GM21723 (cell line): ENCODE data around the gene MACROD2.

Experiments used
- ATAC-seq: cut with Tn5 transposase; IDR thresholded peaks from one replicate; pipeline ENCODE4 v1.9.1; 2021; ENCODE audit warnings: mild to moderate bottlenecking, moderate library complexity; ENCODE audit not compliant: unreplicated experiment

The MACROD2 gene

DNA sequence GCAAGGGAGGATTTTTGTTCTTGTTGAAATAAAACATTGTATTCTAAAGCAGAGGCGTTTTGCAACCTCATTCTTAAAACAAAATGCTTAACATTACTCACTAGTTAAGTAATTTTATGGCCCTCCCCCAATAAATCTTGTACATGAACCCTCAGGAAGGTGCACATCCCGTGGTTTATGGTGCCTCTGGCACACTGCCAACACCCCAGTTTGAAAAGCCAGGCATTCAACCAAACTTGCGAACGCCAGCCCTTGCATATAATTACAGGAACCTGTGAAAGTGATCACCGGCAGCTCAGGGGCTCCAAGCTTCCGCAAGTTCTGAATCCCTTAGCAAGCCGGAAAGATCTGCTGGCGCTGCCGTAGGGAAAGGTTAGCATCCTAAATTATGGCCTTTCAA is 1451.1 kb downstream of the MACROD2 start:
- no peak for ATAC-seq

DNA sequence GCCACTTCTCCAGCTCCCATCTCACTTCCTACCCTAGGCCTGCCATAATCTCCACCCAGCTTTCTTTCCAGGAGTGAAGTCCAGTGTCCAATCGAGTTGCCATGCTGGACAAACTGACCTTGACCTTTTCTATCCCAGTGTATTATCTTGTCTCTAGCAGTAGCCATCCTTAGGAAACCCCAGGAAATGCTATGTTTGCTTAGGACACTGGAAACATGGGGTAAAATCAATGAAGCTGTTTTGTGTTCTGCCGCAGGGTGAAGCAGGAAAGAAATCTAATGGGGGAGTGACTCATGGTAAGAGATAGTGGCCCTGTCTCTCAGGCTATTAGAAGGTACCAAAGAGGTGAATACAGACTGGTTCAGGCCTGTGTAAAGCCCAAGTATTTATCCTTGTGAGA is 1452.2 kb downstream of the MACROD2 start:
- no peak for ATAC-seq

DNA sequence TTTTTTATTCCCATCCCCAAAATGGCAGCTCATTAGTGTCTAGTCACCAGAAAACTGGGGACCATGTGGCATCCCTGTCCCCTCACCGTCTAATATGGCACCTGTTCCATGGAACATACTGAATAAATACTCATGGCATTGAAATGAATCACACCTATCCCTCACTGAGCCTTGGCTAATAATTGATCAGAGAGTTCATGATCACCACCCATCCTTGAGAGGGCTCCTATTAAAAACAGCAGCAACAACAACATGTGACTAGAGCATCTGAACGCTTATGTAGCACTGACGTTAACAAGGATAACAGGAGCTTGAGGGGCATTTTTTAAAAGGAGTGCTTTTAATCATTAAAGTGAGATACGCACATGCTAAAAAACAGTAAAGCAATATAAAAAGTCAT is 1453.7 kb downstream of the MACROD2 start:
- ATAC-seq, result no peak

DNA sequence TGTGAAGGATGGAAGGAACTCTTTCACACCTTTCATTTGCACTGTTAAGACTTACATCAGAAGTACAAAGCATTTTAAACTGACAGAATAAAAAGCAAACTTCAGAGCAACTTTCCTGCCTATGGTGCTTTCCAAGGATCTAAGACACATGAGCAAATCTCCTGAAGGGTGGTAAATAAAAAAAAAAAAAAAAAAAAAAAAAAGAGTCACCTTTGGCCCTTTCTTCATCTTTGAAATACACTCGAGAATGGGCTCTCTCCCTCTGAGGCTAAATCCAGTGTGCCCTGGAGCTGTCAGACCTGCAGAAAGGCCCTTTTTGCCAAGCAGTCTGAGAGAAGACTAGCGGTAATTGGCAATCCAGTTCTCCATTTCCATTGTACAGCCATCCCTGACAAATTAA is 1455.9 kb downstream of the MACROD2 start:
- ATAC-seq, result no peak

DNA sequence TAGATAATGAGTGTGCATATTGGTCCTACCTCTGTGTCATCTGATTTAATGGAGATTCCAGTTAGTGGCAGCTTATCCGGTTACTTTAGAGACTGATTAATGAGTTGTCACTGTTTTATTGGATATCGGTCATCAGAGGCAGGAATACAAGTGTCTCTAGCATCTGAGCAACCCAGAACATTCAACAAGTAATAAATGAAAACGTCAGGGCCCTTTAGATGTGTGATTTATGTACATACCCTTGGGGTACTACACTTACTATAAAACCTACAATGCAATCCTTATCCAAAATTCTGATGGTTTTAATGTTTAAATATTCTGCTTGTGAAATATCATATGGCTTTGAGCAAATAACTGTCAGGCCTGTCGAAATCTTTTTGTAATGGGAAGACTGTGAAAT is 1460.0 kb downstream of the MACROD2 start:
- ATAC-seq, result no peak

DNA sequence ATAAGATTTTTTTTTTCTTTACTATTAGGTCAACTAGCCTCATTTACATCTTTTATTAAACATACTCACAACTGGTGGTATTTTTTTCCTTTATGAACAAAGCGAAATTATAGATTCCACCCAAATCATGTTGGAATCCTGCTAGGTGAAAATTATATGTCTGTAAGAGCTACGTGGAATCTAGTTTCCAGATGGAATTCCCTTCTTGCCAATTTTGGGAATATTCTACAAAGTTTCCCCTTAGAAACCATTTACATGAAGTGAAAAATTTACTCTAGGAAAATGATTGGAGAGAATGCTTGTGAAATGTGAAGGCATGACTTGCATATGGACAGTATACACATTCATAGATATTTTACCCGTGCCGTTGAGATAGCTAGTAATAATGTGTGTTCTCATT is 1466.6 kb downstream of the MACROD2 start:
- ATAC-seq, result no peak

DNA sequence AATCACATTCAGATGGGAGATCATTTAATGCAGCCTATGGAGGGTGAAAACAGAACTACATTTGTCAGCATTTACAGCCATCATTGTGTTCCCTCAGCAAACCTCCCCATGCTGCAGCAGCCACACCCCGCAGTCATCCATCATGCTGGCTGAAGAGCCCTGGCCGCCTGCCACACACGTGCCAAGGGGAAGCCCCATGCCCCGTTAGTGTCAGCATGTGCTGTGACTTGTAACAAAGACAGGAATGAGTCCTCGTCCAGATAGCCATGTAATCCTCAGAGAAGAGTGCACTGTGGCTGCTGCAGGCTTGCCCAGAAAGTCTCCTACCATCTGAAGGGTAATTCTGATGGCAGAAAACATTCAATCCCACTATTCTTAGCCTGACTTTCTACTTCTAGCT is 1480.2 kb downstream of the MACROD2 start:
- no peak for ATAC-seq

DNA sequence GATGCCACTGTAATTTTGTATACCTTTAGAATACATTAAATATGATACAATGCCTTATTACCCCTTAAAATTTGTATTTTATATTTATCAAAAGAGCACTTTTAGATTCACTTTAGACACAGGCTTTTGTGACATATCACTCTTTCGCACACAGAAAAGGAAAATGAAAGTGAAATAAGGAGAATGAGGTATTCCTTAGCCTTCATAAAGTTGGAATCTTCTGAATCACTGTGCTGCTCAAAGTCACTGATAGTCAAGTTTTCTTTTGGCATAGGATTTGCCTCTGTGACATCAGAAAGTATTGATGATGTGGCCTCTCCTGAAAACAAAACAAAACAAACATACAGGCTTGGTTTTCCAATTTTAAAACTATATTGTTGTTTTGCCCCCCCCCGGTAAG is 1480.9 kb downstream of the MACROD2 start:
- no peak for ATAC-seq

DNA sequence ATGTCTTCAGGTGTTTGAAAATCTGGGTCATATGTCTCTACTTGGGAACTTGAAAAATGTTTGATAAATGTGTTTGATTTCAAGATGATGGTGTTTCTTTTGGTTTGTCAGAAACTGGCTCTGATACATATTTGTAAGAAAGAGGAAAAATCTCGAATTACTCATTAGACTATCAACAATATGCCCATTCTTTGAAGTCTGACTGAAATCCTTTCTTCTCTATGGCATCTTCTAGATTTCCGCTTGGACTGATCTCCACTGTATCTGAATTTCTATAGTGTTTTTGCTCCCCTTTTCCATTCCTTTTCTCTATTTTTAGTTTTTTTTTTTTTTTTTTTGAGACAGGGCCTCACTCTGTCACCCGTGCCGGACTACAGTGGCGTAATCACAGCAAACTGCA is 1481.5 kb downstream of the MACROD2 start:
- no peak for ATAC-seq

DNA sequence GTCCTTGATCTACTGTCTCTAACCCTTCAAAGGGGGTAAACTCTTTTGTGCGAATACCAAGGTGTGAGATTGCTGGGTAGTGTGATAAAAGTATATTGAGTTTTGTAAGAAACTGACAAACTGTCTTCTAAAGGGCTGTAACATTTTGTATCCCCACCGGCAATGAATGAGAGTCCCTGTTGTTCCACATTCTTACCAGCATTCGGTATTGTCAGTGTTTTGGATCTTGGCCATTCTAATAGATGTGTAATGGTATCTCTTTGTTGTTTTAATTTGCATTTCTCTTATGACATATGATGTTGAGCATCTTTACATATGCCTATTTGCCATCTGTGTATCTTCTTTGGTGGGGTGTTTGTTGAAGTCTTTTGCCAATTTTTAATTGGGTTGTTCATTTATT is 1487.2 kb downstream of the MACROD2 start:
- no peak for ATAC-seq

DNA sequence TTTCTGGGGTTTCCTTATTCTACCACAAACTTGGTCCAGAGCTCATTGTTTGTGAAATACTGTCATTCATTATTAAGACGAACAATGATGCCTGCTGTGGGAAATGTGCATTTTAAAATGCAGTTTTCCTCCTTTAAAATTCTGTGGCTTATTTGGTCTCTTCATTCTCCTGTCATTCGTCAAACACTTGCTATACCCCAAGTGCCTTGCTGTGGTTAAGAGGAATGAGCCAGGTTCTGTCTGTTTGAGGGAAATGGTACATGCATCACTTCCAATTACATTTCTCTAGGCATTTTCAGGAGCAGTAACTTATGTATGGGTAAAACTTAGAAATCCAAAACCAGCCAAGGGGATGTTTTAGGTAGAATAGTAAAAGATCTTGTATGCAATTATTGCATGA is 1490.2 kb downstream of the MACROD2 start:
- ATAC-seq, result no peak

DNA sequence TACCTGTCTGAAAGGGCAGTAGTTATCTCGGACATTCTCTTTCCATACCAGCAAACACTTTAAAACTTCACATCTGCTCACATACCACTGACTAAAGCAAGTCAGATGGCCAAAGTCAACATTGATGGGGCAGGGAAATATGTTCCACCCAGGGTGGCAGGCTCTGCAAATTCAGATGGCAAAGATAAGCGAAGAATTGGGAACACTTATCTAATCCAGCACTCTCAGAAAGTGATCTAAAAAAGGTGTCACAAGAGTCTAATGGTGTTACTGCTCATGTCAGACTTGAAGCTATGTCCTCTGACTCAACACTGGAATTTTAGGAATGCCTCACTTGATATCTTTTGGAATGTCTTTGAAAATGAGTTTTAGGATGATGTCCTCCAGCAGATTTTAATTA is 1491.7 kb downstream of the MACROD2 start:
- no peak for ATAC-seq

DNA sequence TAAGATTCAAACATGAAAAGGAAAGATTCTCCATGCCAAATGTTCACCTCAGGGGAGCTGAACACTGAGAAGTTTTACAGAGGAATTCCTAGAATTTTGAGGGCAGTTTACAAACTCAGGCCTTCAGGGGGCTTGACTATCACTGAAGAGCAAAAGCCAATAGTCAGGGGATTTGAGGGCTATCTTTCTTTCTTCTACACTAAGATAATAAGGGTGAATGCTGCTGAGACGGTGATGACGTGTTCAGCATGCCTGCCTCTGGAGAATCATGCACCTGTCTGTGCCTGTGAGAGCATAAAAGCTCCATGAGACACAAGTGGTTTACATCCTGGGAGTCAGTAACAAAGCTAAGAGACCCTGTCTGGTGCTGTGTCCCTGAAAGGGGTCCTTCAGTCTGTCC is 1492.4 kb downstream of the MACROD2 start:
- ATAC-seq, result no peak

DNA sequence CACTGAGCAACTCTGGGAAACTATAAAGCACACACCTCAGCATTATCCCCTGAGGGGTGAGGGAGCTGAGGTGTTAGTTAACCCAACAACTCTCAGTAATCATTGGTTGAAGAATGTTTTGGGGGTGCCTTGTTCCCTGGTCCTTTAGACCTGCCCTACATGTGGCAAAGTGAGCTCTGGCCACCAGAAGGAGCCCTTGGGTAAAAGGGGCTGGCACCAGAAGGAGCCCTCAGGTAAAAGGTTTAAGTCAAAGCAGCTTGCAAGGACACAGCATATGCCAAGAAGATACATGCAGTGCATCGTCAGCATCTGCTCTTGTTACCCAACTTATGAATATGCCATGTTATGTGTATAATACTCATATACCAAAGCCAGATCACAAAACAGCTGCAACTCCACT is 1496.3 kb downstream of the MACROD2 start:
- ATAC-seq, result no peak

DNA sequence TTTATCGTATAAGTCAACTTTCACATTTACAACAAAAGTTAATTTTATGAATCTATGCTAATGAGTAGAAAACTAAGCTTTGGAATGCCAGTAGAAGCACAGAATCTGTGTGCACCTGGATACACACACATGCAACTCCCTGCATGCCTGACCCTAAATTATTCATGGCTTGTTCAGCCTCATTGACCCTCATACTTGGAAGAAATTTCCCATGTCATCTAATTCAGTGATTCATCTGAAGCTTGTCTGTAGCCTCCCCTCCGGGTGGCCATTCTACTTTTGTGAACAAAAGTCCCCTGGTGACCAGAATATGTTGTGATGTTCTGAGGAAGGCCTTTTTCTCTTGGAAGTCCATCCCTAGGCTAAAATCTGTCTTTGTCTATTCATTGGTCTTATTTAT is 1499.5 kb downstream of the MACROD2 start:
- no peak for ATAC-seq

DNA sequence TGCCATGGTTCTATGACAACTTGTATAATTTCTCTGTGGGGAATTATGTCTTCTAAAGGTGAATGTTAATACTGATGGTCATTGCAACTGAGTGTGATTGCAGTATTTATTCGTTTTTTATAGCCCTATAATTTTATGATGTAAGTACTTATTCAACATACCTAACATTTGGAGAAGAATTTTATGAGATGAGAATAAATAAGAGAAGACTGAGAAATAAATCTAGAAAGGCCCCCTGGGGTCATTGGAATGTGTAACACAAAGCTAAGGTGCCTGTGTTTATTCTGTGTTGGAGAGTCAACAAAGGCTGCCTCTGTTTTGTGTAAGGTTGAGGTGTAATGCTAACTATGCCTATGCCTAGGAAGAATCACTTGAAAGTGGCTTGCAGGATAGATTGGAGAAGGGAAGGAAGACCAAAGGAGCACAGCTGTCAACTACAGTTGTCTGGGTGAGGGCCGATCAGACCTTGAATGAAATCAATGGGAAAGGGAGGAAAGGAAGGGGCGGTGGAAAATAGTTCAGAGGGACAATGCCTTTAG is 1501.3 kb downstream of the MACROD2 start:
- ATAC-seq, result no peak

DNA sequence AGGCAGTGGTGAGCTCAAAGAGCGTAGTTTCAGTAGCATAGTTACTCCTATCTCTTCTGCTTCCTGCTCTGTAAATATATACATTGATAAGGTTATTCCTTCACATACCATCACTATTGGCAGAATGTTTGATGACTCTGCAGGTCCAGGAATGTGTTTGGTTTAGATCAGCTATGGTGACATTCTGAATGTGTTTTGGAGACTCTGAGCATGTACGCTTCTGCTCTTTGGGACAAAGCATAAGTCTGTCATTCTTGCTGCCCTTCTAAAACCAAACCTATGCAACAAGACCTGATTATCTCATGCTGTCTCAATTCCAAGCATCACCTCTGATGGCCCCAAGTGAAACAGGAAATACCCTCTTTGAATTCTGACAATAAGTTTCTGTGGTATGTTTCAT is 1503.6 kb downstream of the MACROD2 start:
- no peak for ATAC-seq

DNA sequence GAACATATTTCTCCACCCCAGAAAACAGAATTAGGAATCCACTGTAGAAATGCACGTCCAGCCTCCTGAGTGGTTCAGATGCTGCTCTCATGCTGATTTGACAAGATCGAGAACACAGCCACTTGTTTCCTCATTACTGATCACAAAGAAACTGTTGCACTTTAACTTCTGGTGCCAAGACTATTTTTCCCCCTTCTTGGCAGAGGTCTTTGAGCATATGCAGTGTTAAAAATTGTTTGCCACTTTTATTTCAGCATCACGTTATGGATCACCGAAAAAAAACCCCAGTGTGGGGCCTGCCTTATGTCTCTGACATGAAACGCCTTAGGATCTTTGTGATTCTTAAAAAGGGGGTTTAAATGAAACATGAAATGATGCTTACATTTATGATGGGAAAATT is 1511.0 kb downstream of the MACROD2 start:
- ATAC-seq, result no peak

DNA sequence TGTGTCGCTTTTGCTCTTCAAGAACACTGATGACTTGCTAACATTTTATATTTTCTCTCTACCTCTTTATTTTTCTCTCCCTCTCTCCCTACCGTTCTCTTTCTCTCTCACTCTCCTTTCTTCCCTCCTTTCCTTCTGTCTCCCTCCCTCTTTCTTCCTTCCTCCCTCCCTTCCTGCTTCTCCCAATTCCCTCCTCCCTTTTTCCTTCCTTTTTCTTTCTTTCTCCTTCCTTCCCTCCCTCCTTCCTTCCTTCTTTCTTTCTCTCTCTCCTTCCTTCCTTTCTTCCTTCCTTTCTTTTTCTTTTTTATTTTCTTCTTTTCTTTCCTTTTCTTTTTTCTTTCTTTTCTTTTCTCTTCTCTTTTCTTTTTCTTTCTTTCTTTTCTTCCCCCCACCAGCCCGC is 1511.8 kb downstream of the MACROD2 start:
- no peak for ATAC-seq

DNA sequence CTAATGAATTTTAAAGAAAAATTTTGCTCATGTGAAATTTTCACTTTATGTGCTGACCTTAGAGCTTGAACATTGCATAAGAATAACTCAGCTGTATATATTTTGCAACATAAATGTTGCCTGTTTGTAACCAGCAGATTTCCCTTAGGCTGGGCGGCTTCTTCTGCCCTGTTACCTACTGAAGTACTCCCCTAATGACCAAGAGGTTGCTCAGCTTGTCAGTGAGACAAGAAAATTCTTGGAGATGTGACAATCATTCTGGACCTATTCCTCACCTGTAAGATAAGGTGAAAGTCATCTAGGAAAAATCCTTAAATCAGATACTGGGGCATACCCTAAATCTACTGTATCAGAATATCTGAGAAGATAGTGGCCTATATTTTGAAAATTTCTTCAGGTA is 1516.2 kb downstream of the MACROD2 start:
- ATAC-seq, result no peak

DNA sequence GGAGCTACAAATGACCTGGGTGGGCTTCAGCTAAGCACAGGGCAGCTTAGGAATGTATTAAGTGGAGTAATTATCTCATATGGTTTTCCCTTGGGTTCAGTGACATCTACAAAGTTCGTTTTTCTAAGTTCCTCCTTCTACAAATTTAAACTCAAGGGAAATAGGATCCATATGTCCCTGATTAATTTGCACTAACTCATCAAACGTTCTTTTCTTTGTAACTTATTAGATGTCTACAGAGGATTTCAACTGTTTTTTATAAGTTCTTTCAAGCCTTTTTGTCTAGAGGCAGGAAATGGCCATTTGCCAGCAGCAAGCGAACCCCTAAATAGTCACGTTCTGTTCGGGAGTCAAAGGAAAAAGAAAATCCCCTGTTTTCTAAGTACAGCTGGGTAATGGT is 1517.6 kb downstream of the MACROD2 start:
- ATAC-seq, result no peak

DNA sequence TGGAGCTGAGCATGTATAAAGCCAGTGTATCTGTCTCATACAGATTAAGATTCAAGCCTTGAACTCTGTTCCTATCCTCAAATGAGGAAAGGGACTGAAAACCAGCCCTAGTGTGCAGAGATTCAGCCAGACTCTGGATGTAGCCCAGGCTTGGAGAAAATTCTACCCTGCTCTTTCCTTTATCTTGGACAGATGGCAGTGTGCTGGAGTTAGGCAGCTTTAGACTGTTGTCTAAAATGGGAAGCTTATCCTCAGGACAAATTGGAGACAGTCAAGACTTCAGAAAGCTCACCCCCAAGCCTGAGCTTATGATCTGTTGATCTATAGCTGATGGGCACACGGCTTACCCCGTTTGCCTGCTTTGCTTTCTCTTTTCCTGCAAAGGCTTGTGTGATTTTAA is 1520.4 kb downstream of the MACROD2 start:
- ATAC-seq, result no peak

DNA sequence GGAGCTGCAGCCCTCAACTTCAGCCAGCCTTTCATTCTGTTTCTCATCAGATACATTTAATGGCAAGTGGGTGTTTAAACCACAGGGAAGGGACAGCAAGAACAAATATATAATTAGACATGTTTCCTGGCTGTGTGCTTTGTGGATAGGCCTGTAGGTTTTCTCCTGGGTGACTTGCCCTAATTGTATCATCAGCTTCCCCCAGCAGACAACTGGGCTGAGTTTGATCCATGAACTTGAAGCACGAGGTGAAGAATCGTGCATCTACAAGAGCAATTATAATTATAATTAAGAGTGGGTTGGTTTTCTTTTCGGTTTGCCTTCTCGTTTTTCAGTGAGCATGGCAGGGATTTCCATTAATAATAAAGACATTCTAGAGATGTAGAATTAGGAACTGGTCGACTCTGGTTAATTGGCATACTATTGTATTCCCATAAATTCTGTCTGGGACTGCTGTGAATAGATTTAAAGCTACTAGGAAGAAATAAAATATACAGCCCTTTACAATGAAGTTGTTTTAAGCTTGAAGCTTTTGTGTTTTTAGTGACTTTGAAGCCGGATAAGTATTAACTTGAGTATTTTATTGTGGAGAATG is 1525.7 kb downstream of the MACROD2 start:
- ATAC-seq, result no peak
